ENCODE measurements around the gene APBB2. TPM values are rescaled to one million over a fixed set of nuclear protein-coding genes. Genes with fewer than 3 reads are reported as not detected.

APBB2 gene
- total and polyA plus RNA-seq, 10 of the 15 experiments (the other 5 are each of a cell fraction or from before 2014, with no cell fraction given) = 2.7 to 24.6 (median 19.0) TPM

DNA sequence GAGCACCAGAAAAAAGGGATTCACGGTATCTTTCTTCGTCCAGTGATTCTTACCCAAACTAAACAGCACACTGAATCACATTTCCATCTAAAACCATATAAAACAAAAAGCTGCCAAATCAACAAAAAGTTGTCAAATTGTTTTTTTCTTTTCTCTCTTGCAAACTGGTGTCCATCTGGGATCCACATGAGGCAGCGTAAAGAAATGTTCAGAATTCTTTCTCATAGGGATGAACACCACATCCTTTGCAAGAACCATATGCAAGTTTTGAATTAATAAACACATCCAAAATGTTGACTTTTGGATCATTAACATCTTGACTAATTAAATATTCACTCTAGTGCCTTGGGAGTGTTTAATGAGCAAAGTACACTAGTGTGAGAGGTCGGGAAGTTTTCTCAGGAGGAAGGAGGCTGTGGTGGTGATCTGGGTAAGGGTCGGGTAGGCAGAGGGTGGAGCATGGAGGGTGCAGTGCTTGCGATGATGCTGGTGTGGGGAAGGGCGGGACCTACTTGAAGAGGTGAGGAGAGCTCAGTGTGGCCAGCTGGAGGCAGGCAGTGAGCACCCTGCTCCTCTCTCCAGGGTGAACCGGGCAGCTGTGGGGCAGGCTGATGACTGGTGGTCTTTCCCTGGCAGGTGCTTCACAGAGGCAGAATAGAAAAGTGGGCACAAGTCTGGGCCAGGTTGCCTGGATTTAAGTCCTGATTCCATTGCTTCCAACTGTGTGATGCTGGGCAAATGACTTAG lies 391.7 kb downstream of the APBB2 start:
- CTCF ChIA-PET = no interaction called here
- intact Hi-C loops (cut with micrococcal nuclease; ENCODE audit: unreplicated experiment) = no loop called here
- 72% methylated on average over 6 of the region's 8 CpGs for WGBS (ENCODE audit: insufficient coverage, insufficient replicate concordance, low lambda C conversion rate, missing lambda C conversion rate)

DNA sequence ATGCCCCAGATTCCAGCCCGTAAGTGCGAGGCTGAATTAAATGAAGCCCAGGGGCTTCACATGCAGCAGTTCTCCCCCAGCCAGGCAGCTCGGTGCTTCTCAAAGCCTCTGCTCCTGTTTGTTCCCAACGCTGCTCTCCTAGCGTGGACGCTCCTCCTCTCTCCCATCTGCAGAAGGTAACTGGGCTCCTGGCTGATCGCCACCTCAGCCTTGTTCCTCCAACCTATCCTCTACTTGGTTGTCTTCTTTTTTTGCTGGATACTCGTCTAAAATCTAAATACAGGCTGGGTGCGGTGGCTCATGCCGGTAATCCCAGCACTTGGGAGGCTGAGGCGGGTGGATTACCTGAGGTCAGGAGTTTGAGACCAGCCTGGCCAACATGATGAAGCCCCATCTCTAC lies 394.2 kb downstream of the APBB2 start:
- Histone ChIP-seq H3K27me3 (replicated peaks in 1 of 2; ENCODE audit: control insufficient read depth in 2 of 2, insufficient read depth in 2 of 2, low read length in 1 of 2) (no peaks in the 10 kb centered on the region), H3K4me1 (ENCODE audit: control insufficient read depth, insufficient read depth, low read length) (0 out of 2 replicates have a peak, but pooled peaks cover under 1% of the 10 kb centered on the region), H3K9me3 (replicated peaks; ENCODE audit: control insufficient read depth, insufficient read depth, low read length) (no peaks in the 10 kb centered on the region), H3K9ac (ENCODE audit: control insufficient read depth, insufficient read depth, low read length) (no peak overlapping the region), H3K36me3 (ENCODE audit: control insufficient read depth in 2 of 2, insufficient read depth in 2 of 2, low read length in 1 of 2) (no peaks in the 10 kb centered on the region; a peak in 1 of 4 replicates), H4K20me1 (ENCODE audit: control insufficient read depth, insufficient read depth) (no peaks in the 10 kb centered on the region), H3K4me2 (ENCODE audit: control insufficient read depth, insufficient read depth) (no peak overlapping the region), H3K27ac (ENCODE audit: control insufficient read depth, insufficient read depth) (no peak overlapping the region), H2AFZ (ENCODE audit: control insufficient read depth, low read depth, low read length) (no peak overlapping the region), H3K4me3 (no peak overlapping the region), H3K79me2 (ENCODE audit: control insufficient read depth, insufficient read depth, low read length) (no peaks in the 10 kb centered on the region)
- no TSS peak for BruUV-seq (replicated peaks)
- 89% methylated on average over 11 of the region's 11 CpGs for WGBS (ENCODE audit: insufficient coverage, insufficient replicate concordance, low lambda C conversion rate, missing lambda C conversion rate)
- ChIA-PET RAD21 (ENCODE audit: unreplicated experiment) (no interaction called here), SMC1A (ENCODE audit: uncharacterized antibody, unreplicated experiment) (interaction anchor here (0.9 to 1.4 kb wide), 3 partner anchors 10 to 35 kb away, joined by 3 read pairs; no protein-coding TSS in a partner anchor), CTCF (interaction anchor here (1.4 kb wide), 1 partner anchor 20 kb away, joined by 5 read pairs; no protein-coding TSS in a partner anchor), POLR2A (no interaction called here)
- in situ Hi-C loops (cut with MboI) (no loop called here), intact Hi-C loops (cut with micrococcal nuclease; ENCODE audit: unreplicated experiment) (no loop called here)
- no peak for DNase-seq (ENCODE audit: low read depth, low spot score)
- ATAC-seq = no peak
- FAIRE-seq = no peak
- TF ChIP-seq HCFC1 (IDR thresholded peaks at IDR 0.05; ENCODE audit: low read length) = no peak
- TF ChIP-seq, protein P1, sequence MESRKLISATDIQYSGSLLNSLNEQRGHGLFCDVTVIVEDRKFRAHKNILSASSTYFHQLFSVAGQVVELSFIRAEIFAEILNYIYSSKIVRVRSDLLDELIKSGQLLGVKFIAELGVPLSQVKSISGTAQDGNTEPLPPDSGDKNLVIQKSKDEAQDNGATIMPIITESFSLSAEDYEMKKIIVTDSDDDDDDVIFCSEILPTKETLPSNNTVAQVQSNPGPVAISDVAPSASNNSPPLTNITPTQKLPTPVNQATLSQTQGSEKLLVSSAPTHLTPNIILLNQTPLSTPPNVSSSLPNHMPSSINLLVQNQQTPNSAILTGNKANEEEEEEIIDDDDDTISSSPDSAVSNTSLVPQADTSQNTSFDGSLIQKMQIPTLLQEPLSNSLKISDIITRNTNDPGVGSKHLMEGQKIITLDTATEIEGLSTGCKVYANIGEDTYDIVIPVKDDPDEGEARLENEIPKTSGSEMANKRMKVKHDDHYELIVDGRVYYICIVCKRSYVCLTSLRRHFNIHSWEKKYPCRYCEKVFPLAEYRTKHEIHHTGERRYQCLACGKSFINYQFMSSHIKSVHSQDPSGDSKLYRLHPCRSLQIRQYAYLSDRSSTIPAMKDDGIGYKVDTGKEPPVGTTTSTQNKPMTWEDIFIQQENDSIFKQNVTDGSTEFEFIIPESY (IDR thresholded peaks at IDR 0.05) = no peak
- TF ChIP-seq STAT1 (conservative IDR thresholded peaks at IDR 0.05) = no peak
- TF ChIP-seq SIX5 (IDR thresholded peaks at IDR 0.05; ENCODE audit: low read depth, low read length, severe bottlenecking) = no peak
- TF ChIP-seq, protein P2, sequence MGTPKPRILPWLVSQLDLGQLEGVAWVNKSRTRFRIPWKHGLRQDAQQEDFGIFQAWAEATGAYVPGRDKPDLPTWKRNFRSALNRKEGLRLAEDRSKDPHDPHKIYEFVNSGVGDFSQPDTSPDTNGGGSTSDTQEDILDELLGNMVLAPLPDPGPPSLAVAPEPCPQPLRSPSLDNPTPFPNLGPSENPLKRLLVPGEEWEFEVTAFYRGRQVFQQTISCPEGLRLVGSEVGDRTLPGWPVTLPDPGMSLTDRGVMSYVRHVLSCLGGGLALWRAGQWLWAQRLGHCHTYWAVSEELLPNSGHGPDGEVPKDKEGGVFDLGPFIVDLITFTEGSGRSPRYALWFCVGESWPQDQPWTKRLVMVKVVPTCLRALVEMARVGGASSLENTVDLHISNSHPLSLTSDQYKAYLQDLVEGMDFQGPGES (IDR thresholded peaks at IDR 0.05) = no peak
- TF ChIP-seq SUPT20H (IDR thresholded peaks at IDR 0.05; ENCODE audit: borderline replicate concordance, control insufficient read depth, low read depth, low read length) = no peak
- TF ChIP-seq SUZ12 (IDR thresholded peaks at IDR 0.05; ENCODE audit: unreplicated experiment) = no peak
- no peak for TF ChIP-seq PAX8 (IDR thresholded peaks at IDR 0.05)

More for the DNA sequence above, 391.7 kb downstream of the APBB2 start:
- Histone ChIP-seq H3K4me3 (no peak overlapping the region), H3K79me2 (ENCODE audit: control insufficient read depth, insufficient read depth, low read length) (no peaks in the 10 kb centered on the region), H3K4me1 (ENCODE audit: control insufficient read depth, insufficient read depth, low read length) (peaks cover 10% of the 10 kb centered on the region), H3K36me3 (ENCODE audit: control insufficient read depth in 2 of 2, insufficient read depth in 2 of 2, low read length in 1 of 2) (no peaks in the 10 kb centered on the region; a peak in 1 of 4 replicates), H3K4me2 (ENCODE audit: control insufficient read depth, insufficient read depth) (no peak overlapping the region), H3K9me3 (replicated peaks; ENCODE audit: control insufficient read depth, insufficient read depth, low read length) (no peaks in the 10 kb centered on the region; the same call in 2 of the 3 replicates), H2AFZ (ENCODE audit: control insufficient read depth, low read depth, low read length) (no peak overlapping the region), H3K9ac (ENCODE audit: control insufficient read depth, insufficient read depth, low read length) (no peak overlapping the region), H3K27ac (ENCODE audit: control insufficient read depth, insufficient read depth) (no peak overlapping the region), H3K27me3 (replicated peaks in 1 of 2; ENCODE audit: control insufficient read depth in 2 of 2, insufficient read depth in 2 of 2, low read length in 1 of 2) (no peaks in the 10 kb centered on the region), H4K20me1 (ENCODE audit: control insufficient read depth, insufficient read depth) (no peaks in the 10 kb centered on the region)
- ChIA-PET RAD21 (ENCODE audit: unreplicated experiment) (no interaction called here), POLR2A (no interaction called here), SMC1A (ENCODE audit: uncharacterized antibody, unreplicated experiment) (no interaction called here)
- no peak for TF ChIP-seq POLR2AphosphoS5 (IDR thresholded peaks at IDR 0.05; ENCODE audit: low read length)
- no peak for ATAC-seq
- DNase-seq (ENCODE audit: low read depth, low spot score) = no peak
- in situ Hi-C loops (cut with MboI) = no loop called here
- BruUV-seq (replicated peaks) = no TSS peak
- FAIRE-seq = no peak
